ENCODE results near the gene PLA2G2D. TPM values are rescaled to one million over a fixed set of nuclear protein-coding genes. Genes with fewer than 3 reads are reported as not detected.

PLA2G2D gene
- total and polyA plus RNA-seq, 9 of the 15 experiments (the other 6 are each of a cell fraction or from before 2014, with no cell fraction given), result not detected

GRCh38 chr1:20109223-20109856 is 10.0 kb downstream of the PLA2G2D start:
- FAIRE-seq (no peak), ATAC-seq (peak; percentile 60), DNase-seq (ENCODE audit: extremely low read depth in 1 of 4, low spot score in 3 of 4) (peak; percentile 8 to 53 (median 36))
- peaks cover 6% of the 10 kb centered on the region; the same call in 1 of the 2 replicates for H4K20me1 ChIP-seq (replicated peaks; ENCODE audit: control insufficient read depth, insufficient read depth, low read length)
- H2AFZ ChIP-seq (ENCODE audit: low read depth, low read length), result no peak overlapping the region
- no peak overlapping the region for H3K27ac ChIP-seq (ENCODE audit: extremely low read depth, low read depth, low read length)
- no peak overlapping the region for H3K4me2 ChIP-seq (ENCODE audit: insufficient read depth, low read length)
- no peaks in the 10 kb centered on the region for H3K79me2 ChIP-seq (ENCODE audit: control insufficient read depth, insufficient read depth, low read length)
- no peaks in the 10 kb centered on the region for H3K9me1 ChIP-seq (ENCODE audit: control insufficient read depth, insufficient read depth, low read length)
- POLR2A ChIA-PET, result interaction anchor here (0.6 to 1.0 kb wide), 4 partner anchors 9 to 234 kb away, joined by 3 read pairs; no protein-coding TSS in a partner anchor
- in situ Hi-C loops (cut with MboI), result no loop called here
- no TSS peak for BruUV-seq (replicated peaks)
- H3K27me3 ChIP-seq (ENCODE audit: control insufficient read depth in 2 of 2, insufficient read depth in 2 of 2, low read length in 2 of 2), result peaks cover 22 to 45% of the 10 kb centered on the region in 2 experiments
- H3K4me3 ChIP-seq, result no peak overlapping the region
- CTCF ChIA-PET (ENCODE audit: low intra/inter-chr PET ratio), result interaction anchor here (0.6 kb wide), 1 partner anchor 78 kb away, joined by 3 read pairs; no protein-coding TSS in a partner anchor
- H3K9me3 ChIP-seq (replicated peaks; ENCODE audit: control insufficient read depth, insufficient read depth, low read depth, low read length), result no peaks in the 10 kb centered on the region
- no peaks in the 10 kb centered on the region for H3K36me3 ChIP-seq (ENCODE audit: control insufficient read depth, insufficient read depth, low read length)
- intact Hi-C loops (cut with micrococcal nuclease), result no loop called here
- no peaks in the 10 kb centered on the region; a peak in 1 of 5 replicates for H3K4me1 ChIP-seq (replicated peaks in 1 of 2; ENCODE audit: control insufficient read depth in 2 of 2, insufficient read depth in 2 of 2, low read length in 2 of 2)
- no peak for TF ChIP-seq FOXJ2 (tag; IDR thresholded peaks at IDR 0.05)
- 0 out of 2 replicates have a peak, but pooled peaks have one; percentile 23 for TF ChIP-seq ATF3 (IDR thresholded peaks at IDR 0.05)
- TF ChIP-seq ATF3 (CRISPR knock-in tag; conservative IDR thresholded peaks at IDR 0.05), result no peak
- TF ChIP-seq FOSL1 (tag; conservative IDR thresholded peaks at IDR 0.05), result peak; percentile 60; the same call in 1 of the 2 replicates
- peak; percentile 2 to 35 (median 31); a peak in 3 of 6 replicates for TF ChIP-seq CTCF (IDR thresholded peaks at IDR 0.05 in 2 of 3, conservative IDR thresholded peaks at IDR 0.05 in 1 of 3; ENCODE audit: insufficient read depth in 2 of 3, low read depth in 1 of 3, low read length in 3 of 3)
- no peak overlapping the region for H3K9ac ChIP-seq (ENCODE audit: insufficient read depth in 1 of 2, low read depth in 2 of 2, low read length in 2 of 2)
- WGBS (ENCODE audit: insufficient coverage, low coverage, missing lambda C conversion rate), result 0% methylated on average over 4 of the region's 4 CpGs
